Prostate gland (tissue), 2 donors: ENCODE measurements around the gene IL36B. TPM values are rescaled to one million over a fixed set of nuclear protein-coding genes. Genes with fewer than 3 reads are reported as not detected.

ENCODE experiments used
- DNase-seq: peaks from one replicate; pipeline ENCODE4 v3.0.0-alpha.2; 2019; ENCODE audit warnings: low spot score
- H3K27ac ChIP-seq, 2 donors: fragments of 200-600 bp; sonication (generic); 2 replicates each; pipeline ENCODE4 v1.5.1; 2017 to 2019
- H3K27me3 ChIP-seq: fragments of 200-600 bp; sonication (generic); replicated peaks from 2 replicates; pipeline ENCODE4 v1.5.1; 2019; ENCODE audit not compliant: insufficient read depth
- H3K36me3 ChIP-seq, 2 donors: fragments of 200-600 bp; sonication (generic); 1 replicate in 1 of 2; 2 replicates in 1 of 2; pipeline versions ENCODE4 v1.5.1 to v1.8.1; 2017 to 2019
- H3K4me1 ChIP-seq: fragments of 200-600 bp; sonication (generic); replicated peaks from 2 replicates; pipeline ENCODE4 v1.5.1; 2019
- H3K4me3 ChIP-seq, 2 donors: fragments of 200-600 bp; sonication (generic); 2 replicates each; pipeline ENCODE4 v1.5.1; 2017 to 2019
- H3K9me3 ChIP-seq: fragments of 200-600 bp; sonication (generic); 2 replicates; pipeline ENCODE4 v1.5.1; 2017
- POLR2A ChIP-seq: fragments of 450-650 bp; IDR thresholded peaks from one replicate; pipeline ENCODE4 v1.6.1; 2016; ENCODE audit warnings: antibody characterized with exemption, mild to moderate bottlenecking
- POLR2AphosphoS5 ChIP-seq: sonication (generic); formaldehyde crosslinking; IDR thresholded peaks from one replicate; pipeline ENCODE4 v1.6.1; 2017; ENCODE audit warnings: antibody characterized with exemption
- WGBS: methylation state at CpG from one replicate; pipeline ENCODE4 v1.1.5; 2018; 5-methylcytosine and 5-hydroxymethylcytosine counted together
- intact Hi-C: fragments of 100-400 bp; cut with DNase I; formaldehyde crosslinking; loops from one replicate; pipeline ENCODE4 v1.14.2; 2022
- total RNA-seq, 2 donors: library from RNA; depleted of rRNA; stranded (reverse); fragments of >200 nt; gene quantifications; one replicate each; pipeline ENCODE4 v1.1.0, GENCODE V29; 2016
- TF ChIP-seq, protein P1 (sequence below), 4 experiments: fragments of 200-600 bp in 2 of 4; fragments of 450-650 bp in 2 of 4; sonication (generic) in 2 of 4; IDR thresholded peaks; 1 replicate in 3 of 4; 2 replicates in 1 of 4; pipeline ENCODE4 v1.5.1; 2016 to 2019; ENCODE audit warnings: antibody characterized with exemption in 4 of 4, mild to moderate bottlenecking in 2 of 4, moderate library complexity in 2 of 4

IL36B gene
- total RNA-seq, 2 donors from 2014 or later = not detected

GRCh38 chr2:113000436-113000835 lies 52.2 kb downstream of the IL36B start:
- intact Hi-C loops = no loop called here
- Histone ChIP-seq H3K9me3 (no peaks in the 10 kb centered on the region), H3K4me3 (no peak overlapping the region), H3K4me1 (no peaks in the 10 kb centered on the region), H3K27me3 (no peaks in the 10 kb centered on the region), H3K27ac (no peak overlapping the region), H3K36me3 (no peaks in the 10 kb centered on the region)
- no peak for TF ChIP-seq POLR2AphosphoS5
- TF ChIP-seq, protein P1, sequence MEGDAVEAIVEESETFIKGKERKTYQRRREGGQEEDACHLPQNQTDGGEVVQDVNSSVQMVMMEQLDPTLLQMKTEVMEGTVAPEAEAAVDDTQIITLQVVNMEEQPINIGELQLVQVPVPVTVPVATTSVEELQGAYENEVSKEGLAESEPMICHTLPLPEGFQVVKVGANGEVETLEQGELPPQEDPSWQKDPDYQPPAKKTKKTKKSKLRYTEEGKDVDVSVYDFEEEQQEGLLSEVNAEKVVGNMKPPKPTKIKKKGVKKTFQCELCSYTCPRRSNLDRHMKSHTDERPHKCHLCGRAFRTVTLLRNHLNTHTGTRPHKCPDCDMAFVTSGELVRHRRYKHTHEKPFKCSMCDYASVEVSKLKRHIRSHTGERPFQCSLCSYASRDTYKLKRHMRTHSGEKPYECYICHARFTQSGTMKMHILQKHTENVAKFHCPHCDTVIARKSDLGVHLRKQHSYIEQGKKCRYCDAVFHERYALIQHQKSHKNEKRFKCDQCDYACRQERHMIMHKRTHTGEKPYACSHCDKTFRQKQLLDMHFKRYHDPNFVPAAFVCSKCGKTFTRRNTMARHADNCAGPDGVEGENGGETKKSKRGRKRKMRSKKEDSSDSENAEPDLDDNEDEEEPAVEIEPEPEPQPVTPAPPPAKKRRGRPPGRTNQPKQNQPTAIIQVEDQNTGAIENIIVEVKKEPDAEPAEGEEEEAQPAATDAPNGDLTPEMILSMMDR (IDR thresholded peaks at IDR 0.05) = no peak
- TF ChIP-seq POLR2A = no peak
- no peak for DNase-seq
- 67% methylated on average over 1 of the region's 1 CpG for WGBS

- WGBS = 73% methylated on average over 1 of the region's 1 CpG
- no peak overlapping the region for H3K27ac ChIP-seq
- no peaks in the 10 kb centered on the region for H3K4me1 ChIP-seq
- no peak overlapping the region for H3K4me3 ChIP-seq
- intact Hi-C loops = no loop called here
- no peak for DNase-seq
- no peaks in the 10 kb centered on the region for H3K27me3 ChIP-seq
- no peaks in the 10 kb centered on the region for H3K9me3 ChIP-seq
- H3K36me3 ChIP-seq = no peaks in the 10 kb centered on the region
- TF ChIP-seq POLR2A = no peak
- TF ChIP-seq, protein P1 (IDR thresholded peaks at IDR 0.05) = no peak
- no peak for TF ChIP-seq POLR2AphosphoS5
Observed at GRCh38 chr2:112997151-112997550, 55.5 kb downstream of the IL36B start.

GRCh38 chr2:112996635-112997034 lies 56.0 kb downstream of the IL36B start:
- Histone ChIP-seq H3K36me3 (no peaks in the 10 kb centered on the region), H3K27ac (no peak overlapping the region), H3K4me1 (no peaks in the 10 kb centered on the region), H3K9me3 (no peaks in the 10 kb centered on the region), H3K27me3 (no peaks in the 10 kb centered on the region), H3K4me3 (no peak overlapping the region)
- TF ChIP-seq, protein P1 (IDR thresholded peaks at IDR 0.05) = no peak
- TF ChIP-seq POLR2AphosphoS5 = no peak
- TF ChIP-seq POLR2A = no peak
- no peak for DNase-seq
- intact Hi-C loops = no loop called here
- WGBS = 64% methylated on average over 5 of the region's 6 CpGs

GRCh38 chr2:112995346-112995920 lies 57.2 kb downstream of the IL36B start:
- Histone ChIP-seq H3K9me3 (no peaks in the 10 kb centered on the region), H3K27ac (no peak overlapping the region), H3K4me1 (no peaks in the 10 kb centered on the region), H3K4me3 (no peak overlapping the region), H3K36me3 (no peaks in the 10 kb centered on the region), H3K27me3 (no peaks in the 10 kb centered on the region)
- no peak for TF ChIP-seq POLR2A
- TF ChIP-seq, protein P1 (IDR thresholded peaks at IDR 0.05) = no peak
- TF ChIP-seq POLR2AphosphoS5 = no peak
- intact Hi-C loops = no loop called here
- WGBS = 90% methylated on average over 14 of the region's 14 CpGs
- no peak for DNase-seq

GRCh38 chr2:112994648-112995047 lies 58.0 kb downstream of the IL36B start:
- no peak for DNase-seq
- intact Hi-C loops = no loop called here
- H3K4me1 ChIP-seq = no peaks in the 10 kb centered on the region
- no peak overlapping the region for H3K4me3 ChIP-seq
- WGBS = 91% methylated on average over 2 of the region's 2 CpGs
- H3K27ac ChIP-seq = no peak overlapping the region
- H3K36me3 ChIP-seq = no peaks in the 10 kb centered on the region
- H3K27me3 ChIP-seq = no peaks in the 10 kb centered on the region
- TF ChIP-seq, protein P1 (IDR thresholded peaks at IDR 0.05) = no peak
- no peak for TF ChIP-seq POLR2A
- no peak for TF ChIP-seq POLR2AphosphoS5
- H3K9me3 ChIP-seq = no peaks in the 10 kb centered on the region
